ENCODE data around the gene GEMIN7.

DNA sequence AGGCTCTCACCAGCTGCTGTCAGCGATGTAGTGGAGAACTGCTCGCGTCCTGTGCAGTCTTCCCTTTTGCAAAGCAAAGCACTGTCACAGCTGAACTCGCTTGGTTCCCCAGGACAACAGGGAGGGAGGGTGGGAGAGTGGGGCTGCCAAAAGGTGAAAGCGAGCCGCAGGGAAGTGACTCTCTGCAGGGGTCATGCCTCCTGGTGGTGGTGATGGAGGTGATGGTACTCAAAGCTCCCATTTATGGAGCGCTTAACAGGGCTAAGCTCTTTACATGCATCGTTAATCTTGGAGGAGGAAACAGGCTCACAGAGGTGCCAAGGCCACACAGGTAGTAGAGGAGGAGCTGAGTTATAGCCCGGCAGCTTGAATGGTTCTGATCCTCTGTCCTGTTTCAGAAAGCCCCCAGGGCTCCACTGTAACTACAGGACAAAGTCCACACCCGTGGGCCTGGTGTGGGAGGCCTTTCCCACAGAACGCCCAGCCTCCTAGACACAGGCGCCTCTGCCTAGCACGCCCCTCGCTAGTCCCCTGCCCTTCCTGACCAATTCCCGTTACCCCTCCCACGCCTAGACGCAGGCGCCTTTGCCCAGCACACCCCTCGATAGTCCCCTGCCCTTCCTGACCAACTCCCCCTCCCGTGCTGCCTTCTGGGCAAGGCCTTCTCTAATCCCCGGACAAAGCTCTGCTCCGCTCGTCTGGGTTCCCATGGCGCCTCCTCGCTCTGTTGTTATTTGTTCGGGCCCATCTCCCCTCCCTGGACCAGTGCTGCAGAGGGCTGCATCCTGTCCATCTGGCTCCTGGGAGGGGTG, 24.7 kb downstream of the GEMIN7 start:
- TF ChIP-seq CTCF (IDR thresholded peaks at IDR 0.05) (no peak), EP300 (IDR thresholded peaks at IDR 0.05; ENCODE audit: low read depth) (no peak), POLR2A (IDR thresholded peaks at IDR 0.05) (no peak)

Data from transverse colon (tissue), 3 donors.